Measurements from ENCODE around the gene MXRA8. TPM values are rescaled to one million over a fixed set of nuclear protein-coding genes. Genes with fewer than 3 reads are reported as not detected.
"Not testable (repeated sequence)": the region's sequence is repeated elsewhere in the genome, so short reads cannot be mapped to it uniquely, and the experiment has no call there.

The MXRA8 gene
- total and polyA plus RNA-seq, 2 donors from 2014 or later: 26.0 to 64.7 TPM

- TF ChIP-seq CTCF (IDR thresholded peaks at IDR 0.05; ENCODE audit: borderline replicate concordance, extremely low read depth, insufficient read depth): no peak
- H3K27ac ChIP-seq (ENCODE audit: low read depth in 2 of 2, low read length in 2 of 2): no peak overlapping the region
- no peak for FAIRE-seq
- peak in 2 of 5 donors; percentile 61 to 75 for DNase-seq
- H3K4me3 ChIP-seq (ENCODE audit: low read length in 3 of 3): no peak overlapping the region
- H3K9ac ChIP-seq (ENCODE audit: low read length in 3 of 3): no peak overlapping the region
- peaks cover 0 to 19% (median 0%) of the 10 kb centered on the region in 3 donors for H3K4me1 ChIP-seq (ENCODE audit: control insufficient read depth in 2 of 3, insufficient read depth in 2 of 3, low read depth in 1 of 3, low read length in 3 of 3)
- no peaks in the 10 kb centered on the region for H3K36me3 ChIP-seq (ENCODE audit: control insufficient read depth in 2 of 3, insufficient read depth in 3 of 3, low read length in 3 of 3)
- no peaks in the 10 kb centered on the region for H3K27me3 ChIP-seq (ENCODE audit: control insufficient read depth, insufficient read depth, low read length)
- H3K9me3 ChIP-seq (ENCODE audit: control insufficient read depth in 2 of 3, insufficient read depth in 1 of 3, low read length in 3 of 3): no peaks in the 10 kb centered on the region
- intact Hi-C loops (cut with DNase I): no loop called here
Measured at GRCh38 chr1:1371364-1371745, 13.0 kb upstream of the MXRA8 start.

GRCh38 chr1:1370771-1371300, 12.5 kb upstream of the MXRA8 start:
- no peak overlapping the region for H3K9ac ChIP-seq (ENCODE audit: low read length in 3 of 3)
- intact Hi-C loops (cut with DNase I): no loop called here
- TF ChIP-seq CTCF (IDR thresholded peaks at IDR 0.05; ENCODE audit: borderline replicate concordance, extremely low read depth, insufficient read depth): no peak
- DNase-seq: peak in 2 of 5 donors; percentile 49 to 69
- H3K4me3 ChIP-seq (ENCODE audit: low read length in 3 of 3): no peak overlapping the region
- no peak for FAIRE-seq
- H3K9me3 ChIP-seq (ENCODE audit: control insufficient read depth in 2 of 3, insufficient read depth in 1 of 3, low read length in 3 of 3): peaks cover 0 to 2% (median 0%) of the 10 kb centered on the region in 3 donors
- H3K4me1 ChIP-seq (ENCODE audit: control insufficient read depth in 2 of 3, insufficient read depth in 2 of 3, low read depth in 1 of 3, low read length in 3 of 3): peaks cover 0 to 19% (median 0%) of the 10 kb centered on the region in 3 donors
- H3K27me3 ChIP-seq (ENCODE audit: control insufficient read depth, insufficient read depth, low read length): no peaks in the 10 kb centered on the region
- no peaks in the 10 kb centered on the region for H3K36me3 ChIP-seq (ENCODE audit: control insufficient read depth in 2 of 3, insufficient read depth in 3 of 3, low read length in 3 of 3)
- no peak overlapping the region for H3K27ac ChIP-seq (ENCODE audit: low read depth in 2 of 2, low read length in 2 of 2)

GRCh38 chr1:1370094-1370493, 11.7 kb upstream of the MXRA8 start:
- H3K9me3 ChIP-seq (ENCODE audit: control insufficient read depth in 2 of 3, insufficient read depth in 1 of 3, low read length in 3 of 3); FAIRE-seq; H3K9ac ChIP-seq (ENCODE audit: low read length in 3 of 3); H3K27me3 ChIP-seq (ENCODE audit: control insufficient read depth, insufficient read depth, low read length); intact Hi-C loops (cut with DNase I); H3K27ac ChIP-seq (ENCODE audit: low read depth in 2 of 2, low read length in 2 of 2); H3K36me3 ChIP-seq (ENCODE audit: control insufficient read depth in 2 of 3, insufficient read depth in 3 of 3, low read length in 3 of 3); H3K4me3 ChIP-seq (ENCODE audit: low read length in 3 of 3): not testable (repeated sequence)
- peak in 1 of 5 donors; percentile 43 for DNase-seq
- H3K4me1 ChIP-seq (ENCODE audit: control insufficient read depth in 2 of 3, insufficient read depth in 2 of 3, low read depth in 1 of 3, low read length in 3 of 3): peaks cover 0 to 19% (median 0%) of the 10 kb centered on the region in 3 donors

GRCh38 chr1:1367315-1367714, 9.0 kb upstream of the MXRA8 start:
- Histone ChIP-seq H3K4me3 (ENCODE audit: low read length in 3 of 3) (peak overlapping the region in 1 of 3 donors; percentile 7), H3K9ac (ENCODE audit: low read length in 3 of 3) (no peak overlapping the region), H3K4me1 (ENCODE audit: control insufficient read depth in 2 of 3, insufficient read depth in 2 of 3, low read depth in 1 of 3, low read length in 3 of 3) (peaks cover 0 to 5% (median 0%) of the 10 kb centered on the region in 3 donors), H3K27me3 (ENCODE audit: control insufficient read depth, insufficient read depth, low read length) (no peaks in the 10 kb centered on the region), H3K36me3 (ENCODE audit: control insufficient read depth in 2 of 3, insufficient read depth in 3 of 3, low read length in 3 of 3) (no peaks in the 10 kb centered on the region), H3K9me3 (ENCODE audit: control insufficient read depth in 2 of 3, insufficient read depth in 1 of 3, low read length in 3 of 3) (peaks cover 0 to 2% (median 0%) of the 10 kb centered on the region in 3 donors), H3K27ac (ENCODE audit: low read depth in 2 of 2, low read length in 2 of 2) (no peak overlapping the region)
- DNase-seq (no peak), FAIRE-seq (no peak)
- no peak for TF ChIP-seq CTCF (IDR thresholded peaks at IDR 0.05; ENCODE audit: borderline replicate concordance, extremely low read depth, insufficient read depth)
- intact Hi-C loops (cut with DNase I): no loop called here

Data from kidney (tissue), 14 donors.